Measurements from ENCODE around the gene DUSP2.

Gene DUSP2

GRCh38 chr2:96176661-96177060, 31.4 kb upstream of the DUSP2 start:
- WGBS, 2 experiments (ENCODE audit: insufficient coverage in 2 of 2): 75 to 90% methylated on average over 1 to 2 of the region's 4 CpGs
- no peak overlapping the region for H3K27ac ChIP-seq (ENCODE audit: low read depth, low read length, severe bottlenecking)
- no peak overlapping the region for H3K4me3 ChIP-seq (ENCODE audit: extremely low read depth, insufficient read depth, low read length, poor library complexity, severe bottlenecking)
- H3K4me1 ChIP-seq (ENCODE audit: control insufficient read depth, insufficient read depth, low read length, poor library complexity, severe bottlenecking): no peaks in the 10 kb centered on the region
- H3K9me3 ChIP-seq (ENCODE audit: control insufficient read depth, low read length): no peaks in the 10 kb centered on the region
- H3K36me3 ChIP-seq (ENCODE audit: control insufficient read depth, insufficient read depth, low read length): no peaks in the 10 kb centered on the region

- no peak overlapping the region for H3K27ac ChIP-seq (ENCODE audit: low read depth, low read length, severe bottlenecking)
- H3K4me1 ChIP-seq (ENCODE audit: control insufficient read depth, insufficient read depth, low read length, poor library complexity, severe bottlenecking): no peaks in the 10 kb centered on the region
- no peak overlapping the region for H3K4me3 ChIP-seq (ENCODE audit: extremely low read depth, insufficient read depth, low read length, poor library complexity, severe bottlenecking)
- no peaks in the 10 kb centered on the region for H3K9me3 ChIP-seq (ENCODE audit: control insufficient read depth, low read length)
- H3K36me3 ChIP-seq (ENCODE audit: control insufficient read depth, insufficient read depth, low read length): no peaks in the 10 kb centered on the region
- WGBS, 2 experiments (ENCODE audit: insufficient coverage in 2 of 2): 89 to 90% methylated on average over 3 to 6 of the region's 6 CpGs
Observed at GRCh38 chr2:96175951-96176350, 30.7 kb upstream of the DUSP2 start.

GRCh38 chr2:96174251-96175144, 29.3 kb upstream of the DUSP2 start:
- Histone ChIP-seq H3K4me1 (ENCODE audit: control insufficient read depth, insufficient read depth, low read length, poor library complexity, severe bottlenecking) (no peaks in the 10 kb centered on the region), H3K36me3 (ENCODE audit: control insufficient read depth, insufficient read depth, low read length) (no peaks in the 10 kb centered on the region), H3K9me3 (ENCODE audit: control insufficient read depth, low read length) (peaks cover 6% of the 10 kb centered on the region), H3K27ac (ENCODE audit: low read depth, low read length, severe bottlenecking) (no peak overlapping the region), H3K4me3 (ENCODE audit: extremely low read depth, insufficient read depth, low read length, poor library complexity, severe bottlenecking) (no peak overlapping the region)
- 53 to 55% methylated on average over 7 of the region's 8 CpGs for WGBS, 2 experiments (ENCODE audit: insufficient coverage in 2 of 2)

GRCh38 chr2:96171831-96172230, 26.6 kb upstream of the DUSP2 start:
- H3K4me1 ChIP-seq (ENCODE audit: control insufficient read depth, insufficient read depth, low read length, poor library complexity, severe bottlenecking): no peaks in the 10 kb centered on the region
- no peak overlapping the region for H3K4me3 ChIP-seq (ENCODE audit: extremely low read depth, insufficient read depth, low read length, poor library complexity, severe bottlenecking)
- no peak overlapping the region for H3K27ac ChIP-seq (ENCODE audit: low read depth, low read length, severe bottlenecking)
- H3K36me3 ChIP-seq (ENCODE audit: control insufficient read depth, insufficient read depth, low read length): no peaks in the 10 kb centered on the region
- H3K9me3 ChIP-seq (ENCODE audit: control insufficient read depth, low read length): peaks cover 7% of the 10 kb centered on the region
- 90% methylated on average over 7 to 8 of the region's 15 CpGs for WGBS, 2 experiments (ENCODE audit: insufficient coverage in 2 of 2)

DNA sequence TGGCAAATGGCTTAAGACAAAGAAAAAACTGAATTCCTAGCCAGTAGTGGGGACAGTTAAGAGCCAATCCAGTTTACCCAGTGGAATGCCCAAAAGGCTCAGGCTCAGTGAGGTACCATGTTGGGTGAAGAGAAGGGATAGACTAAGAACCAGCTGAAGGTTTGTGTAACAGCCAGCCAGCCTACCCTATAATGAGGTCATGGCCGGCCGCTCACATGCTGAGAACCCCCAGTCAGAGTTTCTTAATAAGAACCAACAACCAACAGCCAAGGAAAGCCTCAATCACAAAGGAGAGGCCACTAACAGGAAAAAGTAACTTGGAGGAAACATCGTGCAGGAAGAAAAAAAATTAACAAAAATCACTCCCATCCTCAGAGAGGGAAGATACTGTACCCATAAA, 25.4 kb upstream of the DUSP2 start:
- H3K36me3 ChIP-seq (ENCODE audit: control insufficient read depth, insufficient read depth, low read length): no peaks in the 10 kb centered on the region
- no peaks in the 10 kb centered on the region for H3K4me1 ChIP-seq (ENCODE audit: control insufficient read depth, insufficient read depth, low read length, poor library complexity, severe bottlenecking)
- no CpG with 5 or more reads among the region's 3 CpGs for WGBS, 2 experiments (ENCODE audit: insufficient coverage in 2 of 2)
- H3K9me3 ChIP-seq (ENCODE audit: control insufficient read depth, low read length): peaks cover 7% of the 10 kb centered on the region
- H3K27ac ChIP-seq (ENCODE audit: low read depth, low read length, severe bottlenecking): no peak overlapping the region
- no peak overlapping the region for H3K4me3 ChIP-seq (ENCODE audit: extremely low read depth, insufficient read depth, low read length, poor library complexity, severe bottlenecking)

DNA sequence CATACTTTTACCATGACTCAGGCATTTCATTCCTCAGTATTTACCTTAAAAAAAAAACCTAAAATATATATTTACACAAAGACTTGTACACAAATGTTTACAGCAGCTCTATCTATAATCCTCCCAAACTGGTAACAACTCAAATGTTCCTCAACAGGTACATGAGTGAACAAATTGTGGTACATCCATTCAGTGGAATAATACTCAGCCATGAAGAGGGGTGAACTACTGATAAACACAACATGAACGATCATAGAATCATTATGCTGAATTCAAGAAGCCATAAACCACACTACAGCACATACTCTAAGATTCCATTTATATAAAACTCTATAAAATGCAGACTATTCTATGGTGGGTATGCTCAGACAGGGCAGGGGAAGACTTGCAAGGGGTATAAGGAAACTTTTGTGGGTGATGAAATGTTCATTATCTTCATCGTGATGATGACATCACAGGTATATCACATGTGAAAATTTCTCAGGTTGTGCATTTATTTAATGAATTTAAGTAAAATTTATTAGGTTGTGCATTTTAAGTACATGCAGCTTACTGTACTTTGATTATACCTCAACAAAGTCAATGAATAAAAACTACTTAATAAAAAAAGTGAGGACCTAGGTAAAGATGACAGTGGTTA, 24.7 kb upstream of the DUSP2 start:
- H3K4me1 ChIP-seq (ENCODE audit: control insufficient read depth, insufficient read depth, low read length, poor library complexity, severe bottlenecking): no peaks in the 10 kb centered on the region
- WGBS, 2 experiments (ENCODE audit: insufficient coverage in 2 of 2): 100% methylated on average over 1 of the region's 2 CpGs; no CpG with 5 or more reads in 1 of the 2 experiments
- peaks cover 7% of the 10 kb centered on the region for H3K9me3 ChIP-seq (ENCODE audit: control insufficient read depth, low read length)
- H3K27ac ChIP-seq (ENCODE audit: low read depth, low read length, severe bottlenecking): no peak overlapping the region
- no peaks in the 10 kb centered on the region for H3K36me3 ChIP-seq (ENCODE audit: control insufficient read depth, insufficient read depth, low read length)
- no peak overlapping the region for H3K4me3 ChIP-seq (ENCODE audit: extremely low read depth, insufficient read depth, low read length, poor library complexity, severe bottlenecking)

DNA sequence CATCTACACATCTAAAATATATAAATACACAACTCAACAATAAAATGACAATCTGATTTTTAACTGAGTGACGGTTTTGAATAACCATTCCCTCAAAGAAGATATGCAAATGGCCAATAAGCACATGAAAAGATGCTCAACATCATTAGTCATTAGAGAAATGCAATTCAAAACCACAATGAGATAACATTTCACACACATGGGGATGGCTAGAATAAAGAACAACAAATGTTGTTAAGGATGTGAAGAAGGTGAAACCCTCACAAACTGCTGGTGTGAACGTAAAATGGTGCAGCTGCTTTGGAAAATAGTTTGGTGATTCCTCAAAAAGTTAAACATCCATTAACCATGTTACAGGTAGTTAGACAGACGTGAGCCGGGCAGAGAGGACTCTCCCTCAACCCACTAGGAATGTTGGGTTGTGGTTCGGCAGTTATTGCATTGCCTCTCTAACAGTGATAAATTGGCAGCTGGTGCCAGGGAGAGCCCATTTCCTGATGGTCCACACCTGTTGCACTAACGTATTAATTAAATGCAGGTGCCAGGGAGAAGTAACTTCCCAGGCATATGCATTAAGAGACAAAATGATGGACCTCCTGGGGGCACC, 22.3 kb upstream of the DUSP2 start:
- Histone ChIP-seq H3K27ac (ENCODE audit: low read depth, low read length, severe bottlenecking) (no peak overlapping the region), H3K4me3 (ENCODE audit: extremely low read depth, insufficient read depth, low read length, poor library complexity, severe bottlenecking) (no peak overlapping the region), H3K4me1 (ENCODE audit: control insufficient read depth, insufficient read depth, low read length, poor library complexity, severe bottlenecking) (no peaks in the 10 kb centered on the region), H3K36me3 (ENCODE audit: control insufficient read depth, insufficient read depth, low read length) (no peaks in the 10 kb centered on the region), H3K9me3 (ENCODE audit: control insufficient read depth, low read length) (peaks cover 7% of the 10 kb centered on the region)
- WGBS, 2 experiments (ENCODE audit: insufficient coverage in 2 of 2): 86 to 88% methylated on average over 2 to 3 of the region's 6 CpGs

GRCh38 chr2:96164459-96165184, 19.4 kb upstream of the DUSP2 start:
- H3K4me1 ChIP-seq (ENCODE audit: control insufficient read depth, insufficient read depth, low read length, poor library complexity, severe bottlenecking): no peaks in the 10 kb centered on the region
- no peak overlapping the region for H3K27ac ChIP-seq (ENCODE audit: low read depth, low read length, severe bottlenecking)
- H3K36me3 ChIP-seq (ENCODE audit: control insufficient read depth, insufficient read depth, low read length): no peaks in the 10 kb centered on the region
- peaks cover 2% of the 10 kb centered on the region for H3K9me3 ChIP-seq (ENCODE audit: control insufficient read depth, low read length)
- no peak overlapping the region for H3K4me3 ChIP-seq (ENCODE audit: extremely low read depth, insufficient read depth, low read length, poor library complexity, severe bottlenecking)
- WGBS, 2 experiments (ENCODE audit: insufficient coverage in 2 of 2): 74 to 76% methylated on average over 14 to 18 of the region's 18 CpGs

GRCh38 chr2:96163768-96164429, 18.7 kb upstream of the DUSP2 start:
- H3K4me3 ChIP-seq (ENCODE audit: extremely low read depth, insufficient read depth, low read length, poor library complexity, severe bottlenecking): no peak overlapping the region
- H3K36me3 ChIP-seq (ENCODE audit: control insufficient read depth, insufficient read depth, low read length): no peaks in the 10 kb centered on the region
- no peak overlapping the region for H3K27ac ChIP-seq (ENCODE audit: low read depth, low read length, severe bottlenecking)
- WGBS, 2 experiments (ENCODE audit: insufficient coverage in 2 of 2): 82 to 85% methylated on average over 5 of the region's 13 CpGs
- no peaks in the 10 kb centered on the region for H3K4me1 ChIP-seq (ENCODE audit: control insufficient read depth, insufficient read depth, low read length, poor library complexity, severe bottlenecking)
- no peaks in the 10 kb centered on the region for H3K9me3 ChIP-seq (ENCODE audit: control insufficient read depth, low read length)

DNA sequence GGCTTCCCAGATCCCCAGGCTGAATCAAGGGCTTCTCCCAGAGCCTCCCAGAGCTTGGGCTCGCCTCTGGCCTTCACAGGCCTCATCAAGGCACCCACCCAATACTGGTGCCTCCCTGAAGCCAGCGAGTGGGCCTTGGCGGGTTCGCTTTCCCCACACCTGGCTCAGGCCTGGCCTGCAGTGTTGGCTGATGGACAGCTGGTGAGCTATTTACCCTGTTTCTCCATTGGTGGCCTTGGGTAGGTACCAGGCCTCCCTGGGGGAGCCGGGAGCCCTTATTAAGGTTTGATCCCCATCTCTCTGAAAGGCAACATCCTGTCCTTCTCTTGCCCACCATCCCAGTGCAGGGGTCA, 18.2 kb upstream of the DUSP2 start:
- Histone ChIP-seq H3K4me1 (ENCODE audit: control insufficient read depth, insufficient read depth, low read length, poor library complexity, severe bottlenecking) (no peaks in the 10 kb centered on the region), H3K9me3 (ENCODE audit: control insufficient read depth, low read length) (no peaks in the 10 kb centered on the region), H3K4me3 (ENCODE audit: extremely low read depth, insufficient read depth, low read length, poor library complexity, severe bottlenecking) (no peak overlapping the region), H3K27ac (ENCODE audit: low read depth, low read length, severe bottlenecking) (no peak overlapping the region), H3K36me3 (ENCODE audit: control insufficient read depth, insufficient read depth, low read length) (no peaks in the 10 kb centered on the region)
- WGBS, 2 experiments (ENCODE audit: insufficient coverage in 2 of 2): 92 to 98% methylated on average over 5 of the region's 5 CpGs

All from mesodermal cell (in vitro differentiated cells).